GM12801 (cell line): ENCODE data around the gene PRDM16.

Experiments
- CTCF ChIP-seq: IDR thresholded peaks from one replicate; pipeline ENCODE4 v1.5.1; 2011; ENCODE audit warnings: control low read depth; ENCODE audit not compliant: insufficient read length; ENCODE audit errors: extremely low read depth

PRDM16 gene

GRCh38 chr1:3429766-3430165 lies 360.8 kb downstream of the PRDM16 start:
- TF ChIP-seq CTCF = no peak

GRCh38 chr1:3430406-3430805 lies 361.4 kb downstream of the PRDM16 start:
- no peak for TF ChIP-seq CTCF

GRCh38 chr1:3430820-3431219 lies 361.8 kb downstream of the PRDM16 start:
- no peak for TF ChIP-seq CTCF

- no peak for TF ChIP-seq CTCF
Observed at GRCh38 chr1:3431266-3431665, 362.3 kb downstream of the PRDM16 start.

- TF ChIP-seq CTCF = no peak
Observed at GRCh38 chr1:3431686-3432085, 362.7 kb downstream of the PRDM16 start.

- TF ChIP-seq CTCF = no peak
Observed at GRCh38 chr1:3432306-3432705, 363.3 kb downstream of the PRDM16 start.

GRCh38 chr1:3433076-3433475 lies 364.1 kb downstream of the PRDM16 start:
- no peak for TF ChIP-seq CTCF
